Fibroblast of pulmonary artery (primary cell): ENCODE data around the gene PINK1.

Experiments
- DNase-seq: peaks from one replicate; pipeline ENCODE4 v3.0.0-alpha.2; 2010; ENCODE audit warnings: low read depth
- H3K4me3 ChIP-seq: replicated peaks from 2 replicates; pipeline ENCODE4 v1.5.1; 2011; ENCODE audit warnings: low read depth, mild to moderate bottlenecking, control low read depth, low read length, moderate library complexity
- TF ChIP-seq, protein P1 (sequence below): IDR thresholded peaks from 2 replicates; pipeline ENCODE4 v1.5.1; 2011; ENCODE audit warnings: mild to moderate bottlenecking, control low read depth, low read length, inconsistent platforms; ENCODE audit errors: missing control alignments

The PINK1 gene

DNA sequence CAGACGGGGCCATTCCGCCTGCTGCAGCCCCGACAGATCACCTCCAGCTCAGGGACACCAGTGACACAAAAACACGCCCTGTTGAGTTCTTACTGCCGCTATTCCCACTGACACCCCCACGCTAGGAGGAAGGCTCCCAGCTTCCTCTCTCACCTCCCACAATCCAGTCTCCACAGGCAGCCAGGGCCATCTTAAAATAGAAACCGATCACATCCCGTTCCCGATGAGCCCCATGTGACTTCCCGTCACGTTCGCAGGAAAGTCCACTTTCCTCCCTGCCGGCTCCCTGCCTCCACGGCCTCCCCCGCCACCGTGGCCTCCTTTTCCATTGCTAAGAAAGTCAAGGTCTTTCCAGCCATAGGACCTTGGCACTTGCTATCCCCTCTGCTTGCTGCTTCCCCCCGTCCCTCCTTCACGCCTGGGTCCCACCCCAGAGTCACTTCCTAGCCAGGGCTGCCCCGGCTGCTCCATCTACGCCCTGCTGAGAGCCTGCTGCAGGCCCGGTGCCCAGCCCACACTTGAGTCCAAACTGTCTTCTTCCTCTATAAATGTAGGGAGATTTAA lies 51.9 kb downstream of the PINK1 start:
- no peak overlapping the region for H3K4me3 ChIP-seq
- DNase-seq = no peak
- TF ChIP-seq, protein P1, sequence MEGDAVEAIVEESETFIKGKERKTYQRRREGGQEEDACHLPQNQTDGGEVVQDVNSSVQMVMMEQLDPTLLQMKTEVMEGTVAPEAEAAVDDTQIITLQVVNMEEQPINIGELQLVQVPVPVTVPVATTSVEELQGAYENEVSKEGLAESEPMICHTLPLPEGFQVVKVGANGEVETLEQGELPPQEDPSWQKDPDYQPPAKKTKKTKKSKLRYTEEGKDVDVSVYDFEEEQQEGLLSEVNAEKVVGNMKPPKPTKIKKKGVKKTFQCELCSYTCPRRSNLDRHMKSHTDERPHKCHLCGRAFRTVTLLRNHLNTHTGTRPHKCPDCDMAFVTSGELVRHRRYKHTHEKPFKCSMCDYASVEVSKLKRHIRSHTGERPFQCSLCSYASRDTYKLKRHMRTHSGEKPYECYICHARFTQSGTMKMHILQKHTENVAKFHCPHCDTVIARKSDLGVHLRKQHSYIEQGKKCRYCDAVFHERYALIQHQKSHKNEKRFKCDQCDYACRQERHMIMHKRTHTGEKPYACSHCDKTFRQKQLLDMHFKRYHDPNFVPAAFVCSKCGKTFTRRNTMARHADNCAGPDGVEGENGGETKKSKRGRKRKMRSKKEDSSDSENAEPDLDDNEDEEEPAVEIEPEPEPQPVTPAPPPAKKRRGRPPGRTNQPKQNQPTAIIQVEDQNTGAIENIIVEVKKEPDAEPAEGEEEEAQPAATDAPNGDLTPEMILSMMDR = no peak

DNA sequence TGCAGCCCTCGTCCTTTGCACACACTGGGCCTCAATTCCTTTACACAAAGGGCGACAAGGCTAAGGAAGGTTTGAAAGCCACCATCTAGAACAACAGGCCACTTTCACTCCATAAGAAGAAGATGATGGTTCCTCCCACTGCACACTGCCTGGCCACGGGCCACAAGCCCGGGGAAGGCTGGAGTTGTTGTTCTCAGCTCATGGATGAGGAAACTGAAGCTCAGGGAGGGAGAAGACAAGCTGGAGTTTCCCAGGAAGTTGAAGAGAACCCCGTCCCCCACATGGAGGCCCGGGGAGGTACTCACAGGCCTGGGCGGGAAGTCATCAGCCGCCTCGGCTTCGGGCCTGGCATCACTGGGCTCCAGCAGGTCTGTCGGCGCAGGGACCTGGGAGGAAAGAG lies 52.5 kb downstream of the PINK1 start:
- H3K4me3 ChIP-seq = no peak overlapping the region
- DNase-seq = no peak
- TF ChIP-seq, protein P1 = no peak

DNA sequence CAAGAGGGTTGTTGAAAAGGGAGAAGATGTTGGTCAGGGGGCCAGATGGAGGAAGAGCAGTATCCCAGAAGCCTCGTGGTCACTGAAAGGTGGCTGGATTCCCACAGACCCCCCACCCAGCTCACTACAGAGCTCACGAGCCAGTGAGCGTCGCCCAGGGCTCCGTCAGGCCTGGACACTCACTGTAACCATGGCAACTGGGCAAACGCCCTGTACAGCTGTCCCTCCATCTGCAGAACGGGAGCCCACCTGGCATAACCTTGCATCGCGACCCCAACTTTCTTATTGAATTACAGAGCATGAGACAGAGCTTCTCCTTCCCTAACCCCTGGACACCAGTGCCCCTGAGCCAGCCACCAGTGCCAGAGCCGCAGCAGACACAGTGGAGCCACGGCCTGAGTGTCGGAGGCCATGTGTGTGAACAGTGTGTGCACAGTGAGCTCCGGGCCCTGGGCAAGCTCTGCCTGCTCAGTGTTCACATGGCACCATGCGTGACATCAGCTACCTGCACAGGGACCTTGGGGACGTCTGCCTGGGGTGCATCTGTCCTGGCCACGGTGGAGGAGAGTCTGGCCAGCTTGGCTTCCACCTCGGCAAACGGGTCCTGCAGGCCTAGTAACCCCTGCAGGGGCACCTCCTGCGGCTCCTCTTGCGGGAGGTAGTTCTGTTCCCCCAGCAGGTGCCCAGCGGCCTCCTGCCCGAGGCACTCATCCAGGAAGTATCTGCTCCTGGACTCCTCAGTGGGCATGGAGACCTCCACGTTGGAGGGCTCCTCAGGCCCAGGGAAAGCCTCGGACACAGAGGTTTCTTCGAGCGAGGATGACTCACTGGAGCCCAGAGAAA lies 53.8 kb downstream of the PINK1 start:
- TF ChIP-seq, protein P1 = no peak

DNA sequence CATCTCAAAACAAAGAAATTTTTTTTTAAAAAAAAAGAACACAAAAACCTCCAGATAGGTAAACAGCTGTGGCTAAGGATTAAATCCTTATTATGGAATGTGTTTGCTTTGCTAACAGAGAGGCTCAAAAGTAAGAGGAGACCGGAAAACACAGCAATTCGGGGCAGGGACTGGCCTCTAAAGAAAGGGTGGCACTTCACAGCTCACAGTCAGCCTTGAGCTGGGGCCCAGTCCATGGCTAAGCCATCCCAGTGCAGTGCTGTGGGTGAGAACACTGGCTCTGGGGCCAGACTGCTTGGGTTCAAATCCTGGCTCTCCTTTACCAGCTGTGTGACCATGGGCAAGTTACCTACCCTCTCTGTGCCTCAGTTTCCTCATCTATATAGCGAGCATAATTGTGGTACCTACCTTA lies 56.4 kb downstream of the PINK1 start:
- no peak for DNase-seq
- TF ChIP-seq, protein P1 = no peak
- no peak overlapping the region for H3K4me3 ChIP-seq

More for the DNA sequence above, 53.8 kb downstream of the PINK1 start:
- no peak for DNase-seq
- no peak overlapping the region for H3K4me3 ChIP-seq

DNA sequence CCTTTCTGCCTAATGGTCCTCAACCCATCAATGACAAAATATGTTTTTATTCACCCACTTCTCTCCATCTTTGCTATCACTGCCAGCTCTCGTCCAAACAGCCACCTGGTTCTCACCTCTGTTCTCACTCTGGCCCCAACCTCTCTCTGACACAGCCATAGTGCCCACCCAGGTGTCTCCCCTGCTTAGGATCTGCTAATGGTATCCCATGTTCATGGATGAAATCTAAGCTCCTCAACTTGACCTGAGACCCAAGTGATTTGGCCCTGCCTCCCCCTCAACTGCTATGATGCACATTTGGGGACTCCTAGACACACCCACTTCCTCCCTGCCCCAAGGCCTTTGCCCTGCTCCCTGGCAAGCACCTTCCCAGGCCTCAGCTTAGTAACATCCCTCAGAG lies 58.6 kb downstream of the PINK1 start:
- no peak for DNase-seq
- TF ChIP-seq, protein P1 = no peak

DNA sequence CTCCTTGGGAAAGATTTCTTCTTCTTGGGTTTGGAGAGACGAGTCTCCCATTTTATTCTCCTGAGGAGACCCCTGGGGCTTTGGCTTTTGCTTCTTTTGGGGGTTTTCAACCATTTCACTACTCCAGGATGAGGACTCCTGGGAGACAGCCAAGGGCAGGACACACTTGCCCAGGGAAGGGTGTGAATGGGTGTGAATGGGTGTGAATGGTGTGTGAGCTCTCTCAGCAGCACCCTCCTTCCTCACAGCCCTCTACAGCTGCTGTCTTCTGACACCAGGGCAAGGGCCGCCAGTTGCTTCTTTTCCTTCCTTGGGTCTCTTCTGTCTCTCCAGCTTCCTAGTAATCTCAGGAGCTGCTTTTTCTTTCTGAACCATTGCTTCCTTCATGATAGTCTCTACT lies 60.4 kb downstream of the PINK1 start:
- TF ChIP-seq, protein P1 = no peak
- DNase-seq = no peak
- H3K4me3 ChIP-seq = no peak overlapping the region

More for the DNA sequence above, 58.6 kb downstream of the PINK1 start:
- H3K4me3 ChIP-seq = no peak overlapping the region
